ENCODE data around the gene PABPC1L.

The PABPC1L gene

GRCh38 chr20:44946271-44946852, 36.5 kb downstream of the PABPC1L start:
- DNase-seq, result no peak

- no peak for DNase-seq
Observed at GRCh38 chr20:44948107-44948506, 38.2 kb downstream of the PABPC1L start.

- DNase-seq, result no peak
Observed at GRCh38 chr20:44948513-44948912, 38.7 kb downstream of the PABPC1L start.

- no peak for DNase-seq
Observed at GRCh38 chr20:44950368-44950767, 40.5 kb downstream of the PABPC1L start.

GRCh38 chr20:44952731-44953130, 42.9 kb downstream of the PABPC1L start:
- no peak for DNase-seq

- no peak for DNase-seq
Observed at GRCh38 chr20:44954211-44954610, 44.4 kb downstream of the PABPC1L start.

GRCh38 chr20:44955270-44955669, 45.4 kb downstream of the PABPC1L start:
- no peak for DNase-seq

GRCh38 chr20:44956410-44956809, 46.5 kb downstream of the PABPC1L start:
- no peak for DNase-seq

GRCh38 chr20:44958276-44958675, 48.4 kb downstream of the PABPC1L start:
- no peak for DNase-seq

GRCh38 chr20:44959082-44959637, 49.3 kb downstream of the PABPC1L start:
- no peak for DNase-seq

GRCh38 chr20:44959638-44960102, 49.8 kb downstream of the PABPC1L start:
- DNase-seq, result no peak

GRCh38 chr20:44960103-44960852, 50.4 kb downstream of the PABPC1L start, which contains the start of gene TOMM34:
Gene TOMM34 (minus strand): TSS chr20:44960397. CDS start chr20:44960333, 64 bp downstream.
- DNase-seq, result peak; percentile 78 to 93

GRCh38 chr20:44961011-44961869, 51.4 kb downstream of the PABPC1L start:
- no peak for DNase-seq

- DNase-seq, result no peak
Observed at GRCh38 chr20:44961870-44962267, 52.0 kb downstream of the PABPC1L start.

- no peak for DNase-seq
Observed at GRCh38 chr20:44962483-44962882, 52.6 kb downstream of the PABPC1L start.

- DNase-seq, result no peak
Observed at GRCh38 chr20:44963325-44964215, 53.7 kb downstream of the PABPC1L start.

GRCh38 chr20:44965651-44966029, 55.8 kb downstream of the PABPC1L start:
- DNase-seq, result no peak

GRCh38 chr20:44966030-44966961, 56.4 kb downstream of the PABPC1L start, which contains the start of gene STK4:
Gene STK4 (plus strand): TSS chr20:44966512. CDS start chr20:44966569, 57 bp downstream.
- DNase-seq, result peak; percentile 75 to 85

GRCh38 chr20:44967207-44967807, 57.4 kb downstream of the PABPC1L start:
- DNase-seq, result no peak

GRCh38 chr20:44969300-44969894, 59.5 kb downstream of the PABPC1L start:
- no peak for DNase-seq

All from NCI-H187 (cell line).